ENCODE data around the gene ZNF507. TPM values are rescaled to one million over a fixed set of nuclear protein-coding genes. Genes with fewer than 3 reads are reported as not detected.

Gene ZNF507
- total and polyA plus RNA-seq, 4 donors = 2.9 to 14.1 (median 7.1) TPM

- Histone ChIP-seq H3K27ac (ENCODE audit: low read depth in 1 of 2, low read length in 2 of 2) (no peak overlapping the region), H3K9me3 (ENCODE audit: control insufficient read depth in 4 of 4, low read length in 3 of 4) (peaks cover under 1 to 9% (median 2%) of the 10 kb centered on the region in 4 donors), H3K4me3 (ENCODE audit: low read depth in 1 of 3, low read length in 3 of 3) (no peak overlapping the region), H3K36me3 (ENCODE audit: control insufficient read depth in 4 of 4, insufficient read depth in 3 of 4, low read depth in 1 of 4, low read length in 3 of 4) (no peaks in the 10 kb centered on the region), H3K27me3 (ENCODE audit: control insufficient read depth in 4 of 4, insufficient read depth in 4 of 4, low read length in 3 of 4) (peaks cover 0 to 2% (median 0%) of the 10 kb centered on the region in 4 donors), H3K9ac (ENCODE audit: low read depth in 1 of 2, low read length in 2 of 2) (no peak overlapping the region), H3K4me1 (ENCODE audit: control insufficient read depth in 4 of 4, insufficient read depth in 4 of 4, low read length in 3 of 4) (no peaks in the 10 kb centered on the region)
- TF ChIP-seq TAF1 (conservative IDR thresholded peaks at IDR 0.05) (no peak), RXRA (IDR thresholded peaks at IDR 0.05) (no peak), MAX (IDR thresholded peaks at IDR 0.05) (no peak), RAD21 (IDR thresholded peaks at IDR 0.05) (no peak), FOXA2 (IDR thresholded peaks at IDR 0.05) (no peak), SP1 (IDR thresholded peaks at IDR 0.05) (no peak), JUND (IDR thresholded peaks at IDR 0.05) (no peak), FOXA1 (IDR thresholded peaks at IDR 0.05) (no peak), HNF4G (IDR thresholded peaks at IDR 0.05) (no peak), HNF4A (conservative IDR thresholded peaks at IDR 0.05) (no peak), EGR1 (IDR thresholded peaks at IDR 0.05; ENCODE audit: low read depth in 2 of 2) (no peak), ZBTB33 (IDR thresholded peaks at IDR 0.05) (no peak)
- TF ChIP-seq, protein P1, sequence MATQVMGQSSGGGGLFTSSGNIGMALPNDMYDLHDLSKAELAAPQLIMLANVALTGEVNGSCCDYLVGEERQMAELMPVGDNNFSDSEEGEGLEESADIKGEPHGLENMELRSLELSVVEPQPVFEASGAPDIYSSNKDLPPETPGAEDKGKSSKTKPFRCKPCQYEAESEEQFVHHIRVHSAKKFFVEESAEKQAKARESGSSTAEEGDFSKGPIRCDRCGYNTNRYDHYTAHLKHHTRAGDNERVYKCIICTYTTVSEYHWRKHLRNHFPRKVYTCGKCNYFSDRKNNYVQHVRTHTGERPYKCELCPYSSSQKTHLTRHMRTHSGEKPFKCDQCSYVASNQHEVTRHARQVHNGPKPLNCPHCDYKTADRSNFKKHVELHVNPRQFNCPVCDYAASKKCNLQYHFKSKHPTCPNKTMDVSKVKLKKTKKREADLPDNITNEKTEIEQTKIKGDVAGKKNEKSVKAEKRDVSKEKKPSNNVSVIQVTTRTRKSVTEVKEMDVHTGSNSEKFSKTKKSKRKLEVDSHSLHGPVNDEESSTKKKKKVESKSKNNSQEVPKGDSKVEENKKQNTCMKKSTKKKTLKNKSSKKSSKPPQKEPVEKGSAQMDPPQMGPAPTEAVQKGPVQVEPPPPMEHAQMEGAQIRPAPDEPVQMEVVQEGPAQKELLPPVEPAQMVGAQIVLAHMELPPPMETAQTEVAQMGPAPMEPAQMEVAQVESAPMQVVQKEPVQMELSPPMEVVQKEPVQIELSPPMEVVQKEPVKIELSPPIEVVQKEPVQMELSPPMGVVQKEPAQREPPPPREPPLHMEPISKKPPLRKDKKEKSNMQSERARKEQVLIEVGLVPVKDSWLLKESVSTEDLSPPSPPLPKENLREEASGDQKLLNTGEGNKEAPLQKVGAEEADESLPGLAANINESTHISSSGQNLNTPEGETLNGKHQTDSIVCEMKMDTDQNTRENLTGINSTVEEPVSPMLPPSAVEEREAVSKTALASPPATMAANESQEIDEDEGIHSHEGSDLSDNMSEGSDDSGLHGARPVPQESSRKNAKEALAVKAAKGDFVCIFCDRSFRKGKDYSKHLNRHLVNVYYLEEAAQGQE (IDR thresholded peaks at IDR 0.05) = no peak
- TF ChIP-seq, protein P2, sequence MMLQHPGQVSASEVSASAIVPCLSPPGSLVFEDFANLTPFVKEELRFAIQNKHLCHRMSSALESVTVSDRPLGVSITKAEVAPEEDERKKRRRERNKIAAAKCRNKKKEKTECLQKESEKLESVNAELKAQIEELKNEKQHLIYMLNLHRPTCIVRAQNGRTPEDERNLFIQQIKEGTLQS (IDR thresholded peaks at IDR 0.05) = no peak
- 89% methylated on average over 5 of the region's 5 CpGs for WGBS
- no peak for DNase-seq (ENCODE audit: low spot score)
Measured at GRCh38 chr19:32307591-32307990, 37.8 kb upstream of the ZNF507 start.

GRCh38 chr19:32308431-32309077 lies 36.9 kb upstream of the ZNF507 start:
- Histone ChIP-seq H3K27me3 (ENCODE audit: control insufficient read depth in 4 of 4, insufficient read depth in 4 of 4, low read length in 3 of 4) (no peaks in the 10 kb centered on the region), H3K36me3 (ENCODE audit: control insufficient read depth in 4 of 4, insufficient read depth in 3 of 4, low read depth in 1 of 4, low read length in 3 of 4) (no peaks in the 10 kb centered on the region), H3K27ac (ENCODE audit: low read depth in 1 of 2, low read length in 2 of 2) (no peak overlapping the region), H3K9me3 (ENCODE audit: control insufficient read depth in 4 of 4, low read length in 3 of 4) (peaks cover 0 to 2% (median 0%) of the 10 kb centered on the region in 4 donors), H3K9ac (ENCODE audit: low read depth in 1 of 2, low read length in 2 of 2) (no peak overlapping the region), H3K4me1 (ENCODE audit: control insufficient read depth in 4 of 4, insufficient read depth in 4 of 4, low read length in 3 of 4) (no peaks in the 10 kb centered on the region), H3K4me3 (ENCODE audit: low read depth in 1 of 3, low read length in 3 of 3) (no peak overlapping the region)
- no peak for DNase-seq (ENCODE audit: low spot score)
- 73% methylated on average over 8 of the region's 8 CpGs for WGBS
- TF ChIP-seq SP1 (IDR thresholded peaks at IDR 0.05) (no peak), JUND (IDR thresholded peaks at IDR 0.05) (no peak), GABPA (IDR thresholded peaks at IDR 0.05 in 1 of 2, conservative IDR thresholded peaks at IDR 0.05 in 1 of 2) (no peak), ZBTB33 (IDR thresholded peaks at IDR 0.05) (no peak), RAD21 (IDR thresholded peaks at IDR 0.05) (no peak), MAX (IDR thresholded peaks at IDR 0.05) (no peak), YY1 (IDR thresholded peaks at IDR 0.05) (no peak), RXRA (IDR thresholded peaks at IDR 0.05) (no peak), FOXA2 (IDR thresholded peaks at IDR 0.05) (no peak), EGR1 (IDR thresholded peaks at IDR 0.05; ENCODE audit: low read depth in 2 of 2) (no peak)
- TF ChIP-seq, protein P1 (IDR thresholded peaks at IDR 0.05) = no peak
- TF ChIP-seq, protein P2 (IDR thresholded peaks at IDR 0.05) = no peak

Data from liver (tissue), 9 donors.